GM19035 (cell line): Measurements from ENCODE around the gene FAP.
A peak's percentile ranks its signal among the peaks of the same experiment; 100 is the strongest.

Source experiments
- ATAC-seq: cut with Tn5 transposase; IDR thresholded peaks from one replicate; pipeline ENCODE4 v1.9.1; 2021; ENCODE audit not compliant: unreplicated experiment

Gene FAP

GRCh38 chr2:162138310-162138709 is 104.9 kb downstream of the FAP start:
- ATAC-seq, result no peak

- no peak for ATAC-seq
These were observed 115.8 kb downstream of the FAP start for GRCh38 chr2:162127422-162127821.

- ATAC-seq, result no peak
These were observed 116.7 kb downstream of the FAP start for GRCh38 chr2:162126527-162126926.

GRCh38 chr2:162126111-162126519 is 117.1 kb downstream of the FAP start:
- ATAC-seq, result peak; percentile 90

- ATAC-seq, result no peak
These were observed 118.1 kb downstream of the FAP start for GRCh38 chr2:162125138-162125537.

- peak; percentile 59 for ATAC-seq
These were observed 119.2 kb downstream of the FAP start for GRCh38 chr2:162123806-162124758.
